Neural cell (in vitro differentiated cells): ENCODE data around the gene CRIP1. TPM values are rescaled to one million over a fixed set of nuclear protein-coding genes. Genes with fewer than 3 reads are reported as not detected.

Source experiments
- H2AFZ ChIP-seq: fragments of 200-600, 300-800 bp; sonication (generic), shearing (Covaris generic); 2 replicates; pipeline ENCODE4 v1.6.0; 2014; ENCODE audit warnings: low read depth, mild to moderate bottlenecking, antibody characterized with exemption, low read length, moderate library complexity
- H3F3A ChIP-seq: fragments of 200-600 bp; shearing (Covaris generic); 2 replicates; pipeline ENCODE4 v1.6.1; 2016; ENCODE audit warnings: mild to moderate bottlenecking, moderate library complexity, mixed read lengths, antibody characterized with exemption, low read length; ENCODE audit not compliant: insufficient read depth, poor library complexity, severe bottlenecking
- H3K27ac ChIP-seq: fragments of 200-600, 300-800 bp; sonication (generic), shearing (Covaris generic); 2 replicates; pipeline ENCODE4 v1.5.1; 2014; ENCODE audit warnings: mild to moderate bottlenecking, low read length, moderate library complexity
- H3K27me3 ChIP-seq: fragments of 300-800, 200-600 bp; sonication (generic), shearing (Covaris generic); 2 replicates; pipeline ENCODE4 v1.6.0; 2014; ENCODE audit warnings: mild to moderate bottlenecking, low read depth, low read length, moderate library complexity; ENCODE audit not compliant: insufficient read depth
- H3K36me3 ChIP-seq: fragments of 300-800, 200-600 bp; sonication (generic), shearing (Covaris generic); 2 replicates; pipeline ENCODE4 v1.5.1; 2014; ENCODE audit warnings: mild to moderate bottlenecking, antibody characterized with exemption, low read length, moderate library complexity; ENCODE audit not compliant: insufficient read depth
- H3K4me2 ChIP-seq: fragments of 300-800, 200-600 bp; sonication (generic), shearing (Covaris generic); 2 replicates; pipeline ENCODE4 v1.6.0; 2014; ENCODE audit warnings: mild to moderate bottlenecking, low read length
- H3K4me3 ChIP-seq: fragments of 300-800, 200-600 bp; sonication (generic), shearing (Covaris generic); 2 replicates; pipeline ENCODE4 v1.5.1; 2014; ENCODE audit warnings: mild to moderate bottlenecking, low read length, moderate library complexity
- H3K79me2 ChIP-seq: fragments of 200-600 bp; shearing (Covaris generic); replicated peaks from 2 replicates; pipeline ENCODE4 v1.6.0; 2014; ENCODE audit warnings: mild to moderate bottlenecking, low read length, moderate library complexity; ENCODE audit not compliant: insufficient read depth
- H3K9ac ChIP-seq: fragments of 300-800, 200-600 bp; sonication (generic), shearing (Covaris generic); 2 replicates; pipeline ENCODE4 v1.6.1; 2016; ENCODE audit warnings: mild to moderate bottlenecking, low read length, mixed read lengths
- H3K9me2 ChIP-seq: fragments of 200-600 bp; shearing (Covaris generic); 2 replicates; pipeline ENCODE4 v1.6.1; 2016; ENCODE audit warnings: mild to moderate bottlenecking, low read length, mixed read lengths; ENCODE audit not compliant: insufficient read depth
- H3K9me3 ChIP-seq: fragments of 200-600, 300-800 bp; sonication (generic), shearing (Covaris generic); 2 replicates; pipeline ENCODE4 v1.6.1; 2016; ENCODE audit warnings: mild to moderate bottlenecking, mixed run types, low read length, moderate library complexity, mixed read lengths
- H4K20me1 ChIP-seq: fragments of 200-600 bp; shearing (Covaris generic); 2 replicates; pipeline ENCODE4 v1.6.1; 2016; ENCODE audit warnings: mild to moderate bottlenecking, mixed run types; ENCODE audit not compliant: insufficient read depth
- EP300 ChIP-seq: fragments of 450-650 bp; conservative IDR thresholded peaks from 2 replicates; pipeline ENCODE4 v1.6.1; 2014; ENCODE audit warnings: antibody characterized with exemption, mild to moderate bottlenecking, moderate library complexity; ENCODE audit not compliant: poor library complexity, severe bottlenecking
- EZH2 ChIP-seq: fragments of 200-600, 300-800 bp; shearing (Covaris generic), sonication (generic); IDR thresholded peaks from 2 replicates; pipeline ENCODE4 v1.6.1; 2014; ENCODE audit warnings: antibody characterized with exemption, low read length, borderline replicate concordance, mild to moderate bottlenecking; ENCODE audit not compliant: insufficient read depth, poor library complexity, severe bottlenecking
- MXI1 ChIP-seq: fragments of 450-650 bp; conservative IDR thresholded peaks from 2 replicates; pipeline ENCODE4 v1.6.1; 2014; ENCODE audit warnings: antibody characterized with exemption, mild to moderate bottlenecking; ENCODE audit not compliant: poor library complexity, severe bottlenecking
- POLR2AphosphoS5 ChIP-seq: IDR thresholded peaks from 2 replicates; pipeline ENCODE4 v1.6.1; 2012
- RAD21 ChIP-seq: fragments of 450-650 bp; conservative IDR thresholded peaks from 2 replicates; pipeline ENCODE4 v1.6.1; 2014; ENCODE audit warnings: antibody characterized with exemption, mild to moderate bottlenecking, moderate library complexity
- SMC3 ChIP-seq: fragments of 450-650 bp; conservative IDR thresholded peaks from 2 replicates; pipeline ENCODE4 v1.6.1; 2014; ENCODE audit warnings: antibody characterized with exemption, mild to moderate bottlenecking, moderate library complexity; ENCODE audit not compliant: poor library complexity
- TAF1 ChIP-seq: IDR thresholded peaks from 2 replicates; pipeline ENCODE4 v1.6.1; 2012; ENCODE audit warnings: low read depth
- polyA plus RNA-seq: library from polyadenylated mRNA; depleted of rRNA; stranded (reverse); fragments of >200 nt; gene quantifications from 2 replicates; pipeline ENCODE4 v1.2.3, GENCODE V29; 2014
- TF ChIP-seq, protein P1 (sequence below): fragments of 450-650 bp; IDR thresholded peaks from 2 replicates; pipeline ENCODE4 v1.5.1; 2014; ENCODE audit warnings: antibody characterized with exemption, mild to moderate bottlenecking, moderate library complexity; ENCODE audit not compliant: poor library complexity, severe bottlenecking
- TF ChIP-seq, protein P2 (sequence below): IDR thresholded peaks from 2 replicates; pipeline ENCODE4 v1.6.1; 2012; ENCODE audit warnings: borderline replicate concordance

The CRIP1 gene
- polyA plus RNA-seq, 1 donor from 2014 or later, result 0.58 TPM

DNA sequence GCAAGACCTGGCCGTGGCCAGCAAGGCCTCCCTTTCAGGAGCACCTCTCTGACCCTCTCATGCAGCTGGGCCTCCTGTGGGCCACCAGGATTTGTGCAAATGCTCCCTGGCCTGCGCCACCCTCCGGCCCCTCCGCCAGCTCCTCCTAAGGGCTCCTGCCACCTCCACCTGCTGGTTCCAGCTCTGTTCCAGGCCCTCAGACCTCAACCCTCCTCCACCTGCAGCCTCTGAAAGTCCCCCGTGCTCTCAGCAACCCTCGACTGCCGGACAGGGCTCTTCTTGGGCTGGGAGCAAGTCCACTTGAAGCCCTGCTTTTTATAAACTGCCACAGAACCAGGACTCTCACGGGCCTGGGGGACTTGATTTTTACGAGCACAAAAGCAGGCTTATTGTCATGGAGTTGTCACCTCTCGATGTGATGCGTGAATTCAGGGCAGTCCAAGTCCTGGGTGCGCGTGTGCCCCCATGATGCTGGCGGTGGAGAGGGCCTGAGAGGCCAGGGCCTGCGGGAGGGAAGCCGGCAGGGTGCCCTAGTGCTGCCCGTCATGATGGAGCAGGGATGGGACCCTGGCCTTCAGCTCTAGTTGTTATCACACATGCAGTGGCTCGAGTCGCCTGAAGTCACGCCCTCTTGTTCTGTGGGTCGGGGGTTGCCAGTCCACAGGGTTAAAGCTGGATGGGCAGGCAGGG lies 13.5 kb downstream of the CRIP1 start:
- Histone ChIP-seq H3K27me3 (no peaks in the 10 kb centered on the region), H2AFZ (no peak overlapping the region), H3K4me3 (no peak overlapping the region), H4K20me1 (no peaks in the 10 kb centered on the region), H3K9ac (no peak overlapping the region), H3K27ac (no peak overlapping the region), H3K36me3 (no peaks in the 10 kb centered on the region), H3K9me3 (no peaks in the 10 kb centered on the region), H3K9me2 (no peaks in the 10 kb centered on the region), H3K4me2 (no peak overlapping the region), H3K79me2 (no peaks in the 10 kb centered on the region), H3F3A (no peaks in the 10 kb centered on the region)
- TF ChIP-seq, protein P1, sequence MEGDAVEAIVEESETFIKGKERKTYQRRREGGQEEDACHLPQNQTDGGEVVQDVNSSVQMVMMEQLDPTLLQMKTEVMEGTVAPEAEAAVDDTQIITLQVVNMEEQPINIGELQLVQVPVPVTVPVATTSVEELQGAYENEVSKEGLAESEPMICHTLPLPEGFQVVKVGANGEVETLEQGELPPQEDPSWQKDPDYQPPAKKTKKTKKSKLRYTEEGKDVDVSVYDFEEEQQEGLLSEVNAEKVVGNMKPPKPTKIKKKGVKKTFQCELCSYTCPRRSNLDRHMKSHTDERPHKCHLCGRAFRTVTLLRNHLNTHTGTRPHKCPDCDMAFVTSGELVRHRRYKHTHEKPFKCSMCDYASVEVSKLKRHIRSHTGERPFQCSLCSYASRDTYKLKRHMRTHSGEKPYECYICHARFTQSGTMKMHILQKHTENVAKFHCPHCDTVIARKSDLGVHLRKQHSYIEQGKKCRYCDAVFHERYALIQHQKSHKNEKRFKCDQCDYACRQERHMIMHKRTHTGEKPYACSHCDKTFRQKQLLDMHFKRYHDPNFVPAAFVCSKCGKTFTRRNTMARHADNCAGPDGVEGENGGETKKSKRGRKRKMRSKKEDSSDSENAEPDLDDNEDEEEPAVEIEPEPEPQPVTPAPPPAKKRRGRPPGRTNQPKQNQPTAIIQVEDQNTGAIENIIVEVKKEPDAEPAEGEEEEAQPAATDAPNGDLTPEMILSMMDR, result no peak
- TF ChIP-seq RAD21, result no peak
- TF ChIP-seq TAF1, result no peak
- no peak for TF ChIP-seq EP300
- no peak for TF ChIP-seq MXI1

DNA sequence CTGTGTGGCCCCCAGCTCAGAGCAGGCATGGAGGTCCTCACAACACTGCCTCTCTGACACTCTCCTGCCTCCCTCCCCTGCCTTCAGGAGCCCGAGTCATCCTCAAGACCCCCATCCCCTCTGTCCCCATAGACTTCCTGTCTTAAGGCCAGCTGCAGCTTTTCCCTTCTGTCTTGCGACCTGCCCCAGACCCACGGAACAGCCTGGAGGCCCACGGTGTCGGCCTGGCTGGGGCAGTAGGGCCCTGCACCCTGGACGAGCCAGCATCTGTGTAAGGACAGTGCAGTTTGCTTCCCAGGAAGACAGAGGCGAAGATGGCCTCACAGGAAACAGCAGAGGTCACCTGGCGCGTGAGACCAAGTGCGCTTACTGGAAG lies 14.0 kb downstream of the CRIP1 start:
- Histone ChIP-seq H3K36me3 (no peaks in the 10 kb centered on the region), H3F3A (no peaks in the 10 kb centered on the region), H3K27ac (no peak overlapping the region), H3K9ac (no peak overlapping the region), H3K4me2 (no peak overlapping the region), H3K79me2 (no peaks in the 10 kb centered on the region), H3K9me2 (no peaks in the 10 kb centered on the region), H3K27me3 (no peaks in the 10 kb centered on the region), H4K20me1 (no peaks in the 10 kb centered on the region), H2AFZ (no peak overlapping the region), H3K9me3 (no peaks in the 10 kb centered on the region), H3K4me3 (no peak overlapping the region)
- no peak for TF ChIP-seq TAF1
- no peak for TF ChIP-seq MXI1
- TF ChIP-seq SMC3, result no peak
- TF ChIP-seq POLR2AphosphoS5, result no peak
- no peak for TF ChIP-seq RAD21
- TF ChIP-seq, protein P2, sequence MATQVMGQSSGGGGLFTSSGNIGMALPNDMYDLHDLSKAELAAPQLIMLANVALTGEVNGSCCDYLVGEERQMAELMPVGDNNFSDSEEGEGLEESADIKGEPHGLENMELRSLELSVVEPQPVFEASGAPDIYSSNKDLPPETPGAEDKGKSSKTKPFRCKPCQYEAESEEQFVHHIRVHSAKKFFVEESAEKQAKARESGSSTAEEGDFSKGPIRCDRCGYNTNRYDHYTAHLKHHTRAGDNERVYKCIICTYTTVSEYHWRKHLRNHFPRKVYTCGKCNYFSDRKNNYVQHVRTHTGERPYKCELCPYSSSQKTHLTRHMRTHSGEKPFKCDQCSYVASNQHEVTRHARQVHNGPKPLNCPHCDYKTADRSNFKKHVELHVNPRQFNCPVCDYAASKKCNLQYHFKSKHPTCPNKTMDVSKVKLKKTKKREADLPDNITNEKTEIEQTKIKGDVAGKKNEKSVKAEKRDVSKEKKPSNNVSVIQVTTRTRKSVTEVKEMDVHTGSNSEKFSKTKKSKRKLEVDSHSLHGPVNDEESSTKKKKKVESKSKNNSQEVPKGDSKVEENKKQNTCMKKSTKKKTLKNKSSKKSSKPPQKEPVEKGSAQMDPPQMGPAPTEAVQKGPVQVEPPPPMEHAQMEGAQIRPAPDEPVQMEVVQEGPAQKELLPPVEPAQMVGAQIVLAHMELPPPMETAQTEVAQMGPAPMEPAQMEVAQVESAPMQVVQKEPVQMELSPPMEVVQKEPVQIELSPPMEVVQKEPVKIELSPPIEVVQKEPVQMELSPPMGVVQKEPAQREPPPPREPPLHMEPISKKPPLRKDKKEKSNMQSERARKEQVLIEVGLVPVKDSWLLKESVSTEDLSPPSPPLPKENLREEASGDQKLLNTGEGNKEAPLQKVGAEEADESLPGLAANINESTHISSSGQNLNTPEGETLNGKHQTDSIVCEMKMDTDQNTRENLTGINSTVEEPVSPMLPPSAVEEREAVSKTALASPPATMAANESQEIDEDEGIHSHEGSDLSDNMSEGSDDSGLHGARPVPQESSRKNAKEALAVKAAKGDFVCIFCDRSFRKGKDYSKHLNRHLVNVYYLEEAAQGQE, result no peak
- TF ChIP-seq, protein P1, result no peak
- no peak for TF ChIP-seq EZH2
